D721Med (cell line): Measurements from ENCODE around the gene ARHGEF12.

Source experiments
- DNase-seq: peaks from one replicate; pipeline ENCODE4 v3.0.0; 2011; ENCODE audit warnings: low spot score; ENCODE audit not compliant: insufficient read length
- FAIRE-seq: peaks from 2 replicates; lab custom pipeline; 2011; peaks lifted over from hg19 to GRCh38; lab: Jason Lieb, UNC
- CTCF ChIP-seq: IDR thresholded peaks from 2 replicates; pipeline ENCODE4 v1.5.1; 2012; ENCODE audit warnings: mild to moderate bottlenecking, control low read depth; ENCODE audit not compliant: insufficient read depth; ENCODE audit errors: missing control alignments

ARHGEF12 gene

GRCh38 chr11:120342226-120342625 is 6.0 kb downstream of the ARHGEF12 start:
- TF ChIP-seq CTCF: no peak
- DNase-seq: no peak
- FAIRE-seq: peak; percentile 81

- FAIRE-seq (peak; percentile 25), DNase-seq (no peak)
- no peak for TF ChIP-seq CTCF
Measured at GRCh38 chr11:120342678-120343077, 6.5 kb downstream of the ARHGEF12 start.

GRCh38 chr11:120343429-120343828 is 7.2 kb downstream of the ARHGEF12 start:
- DNase-seq (no peak), FAIRE-seq (no peak)
- no peak for TF ChIP-seq CTCF

GRCh38 chr11:120344302-120345004 is 8.2 kb downstream of the ARHGEF12 start:
- no peak for TF ChIP-seq CTCF
- no peak for DNase-seq
- FAIRE-seq: peak; percentile 64

GRCh38 chr11:120346233-120346632 is 10.0 kb downstream of the ARHGEF12 start:
- FAIRE-seq (no peak), DNase-seq (no peak)
- no peak for TF ChIP-seq CTCF

GRCh38 chr11:120350637-120351036 is 14.4 kb downstream of the ARHGEF12 start:
- no peak for DNase-seq
- no peak for FAIRE-seq

More at GRCh38 chr11:120350637-120351036, 14.4 kb downstream of the ARHGEF12 start:
- no peak for TF ChIP-seq CTCF
